Skeletal muscle satellite cell (primary cell): Measurements from ENCODE around the gene RIOK1.

ENCODE experiments used
- H3K27me3 ChIP-seq: 2 replicates; pipeline ENCODE4 v1.7.0; 2013; ENCODE audit warnings: low read length; ENCODE audit not compliant: control insufficient read depth, insufficient read depth
- H3K36me3 ChIP-seq: 2 replicates; pipeline ENCODE4 v1.7.0; 2013; ENCODE audit warnings: mild to moderate bottlenecking, control low read depth, low read length; ENCODE audit not compliant: insufficient read depth
- H3K4me1 ChIP-seq: 2 replicates; pipeline ENCODE4 v1.7.0; 2013; ENCODE audit warnings: low read length; ENCODE audit not compliant: control insufficient read depth, insufficient read depth
- H3K4me2 ChIP-seq: 2 replicates; pipeline ENCODE4 v1.7.0; 2013; ENCODE audit warnings: mild to moderate bottlenecking, low read length
- H3K4me3 ChIP-seq: 2 replicates; pipeline ENCODE4 v1.7.0; 2013; ENCODE audit warnings: low read length
- H3K9ac ChIP-seq: 2 replicates; pipeline ENCODE4 v1.7.0; 2013; ENCODE audit warnings: mild to moderate bottlenecking, low read depth, low read length, moderate library complexity
- H3K9me3 ChIP-seq: replicated peaks from 2 replicates; pipeline ENCODE4 v1.7.0; 2013; ENCODE audit warnings: mild to moderate bottlenecking, control low read depth, low read length

The RIOK1 gene

GRCh38 chr6:7377961-7378360 lies 11.6 kb upstream of the RIOK1 start:
- no peak overlapping the region for H3K4me2 ChIP-seq
- no peaks in the 10 kb centered on the region for H3K9me3 ChIP-seq
- H3K27me3 ChIP-seq, result peaks cover 5% of the 10 kb centered on the region
- no peaks in the 10 kb centered on the region for H3K4me1 ChIP-seq
- no peaks in the 10 kb centered on the region for H3K36me3 ChIP-seq
- H3K4me3 ChIP-seq, result no peak overlapping the region
- no peak overlapping the region for H3K9ac ChIP-seq

- Histone ChIP-seq H3K27me3 (peaks cover 5% of the 10 kb centered on the region), H3K4me3 (no peak overlapping the region), H3K36me3 (no peaks in the 10 kb centered on the region), H3K9me3 (no peaks in the 10 kb centered on the region), H3K9ac (no peak overlapping the region), H3K4me1 (no peaks in the 10 kb centered on the region), H3K4me2 (no peak overlapping the region)
Measured at GRCh38 chr6:7378740-7379139, 10.9 kb upstream of the RIOK1 start.

GRCh38 chr6:7381092-7381491 lies 8.5 kb upstream of the RIOK1 start:
- no peaks in the 10 kb centered on the region for H3K4me1 ChIP-seq
- no peak overlapping the region for H3K4me2 ChIP-seq
- no peaks in the 10 kb centered on the region for H3K9me3 ChIP-seq
- H3K4me3 ChIP-seq, result no peak overlapping the region
- no peaks in the 10 kb centered on the region for H3K36me3 ChIP-seq
- no peak overlapping the region for H3K9ac ChIP-seq
- peaks cover 5% of the 10 kb centered on the region for H3K27me3 ChIP-seq

- peaks cover 9% of the 10 kb centered on the region for H3K36me3 ChIP-seq
- no peaks in the 10 kb centered on the region for H3K27me3 ChIP-seq
- no peaks in the 10 kb centered on the region for H3K9me3 ChIP-seq
- H3K4me3 ChIP-seq, result peak overlapping the region; percentile 91
- peak overlapping the region; percentile 89 for H3K9ac ChIP-seq
- H3K4me2 ChIP-seq, result peak overlapping the region; percentile 92
- peaks cover 15% of the 10 kb centered on the region for H3K4me1 ChIP-seq
Measured at GRCh38 chr6:7389162-7389450, 502 bp upstream of the RIOK1 start.

- H3K4me3 ChIP-seq, result peak overlapping the region; percentile 91
- H3K4me1 ChIP-seq, result peaks cover 15% of the 10 kb centered on the region
- peak overlapping the region; percentile 89 for H3K9ac ChIP-seq
- peaks cover 9% of the 10 kb centered on the region for H3K36me3 ChIP-seq
- peak overlapping the region; percentile 92 for H3K4me2 ChIP-seq
- H3K9me3 ChIP-seq, result no peaks in the 10 kb centered on the region
- no peaks in the 10 kb centered on the region for H3K27me3 ChIP-seq
Measured at GRCh38 chr6:7390226-7390878, 744 bp downstream of the RIOK1 start.

GRCh38 chr6:7391151-7391550 lies 1.5 kb downstream of the RIOK1 start:
- peak overlapping the region; percentile 92 for H3K4me2 ChIP-seq
- H3K27me3 ChIP-seq, result no peaks in the 10 kb centered on the region
- H3K4me1 ChIP-seq, result peaks cover 15% of the 10 kb centered on the region
- no peak overlapping the region for H3K9ac ChIP-seq
- H3K9me3 ChIP-seq, result no peaks in the 10 kb centered on the region
- peaks cover 14% of the 10 kb centered on the region for H3K36me3 ChIP-seq
- H3K4me3 ChIP-seq, result peak overlapping the region; percentile 91

- H3K36me3 ChIP-seq, result peaks cover 18% of the 10 kb centered on the region
- no peaks in the 10 kb centered on the region for H3K27me3 ChIP-seq
- H3K4me2 ChIP-seq, result peak overlapping the region; percentile 20
- no peak overlapping the region for H3K4me3 ChIP-seq
- H3K4me1 ChIP-seq, result peaks cover 15% of the 10 kb centered on the region
- H3K9ac ChIP-seq, result no peak overlapping the region
- H3K9me3 ChIP-seq, result no peaks in the 10 kb centered on the region
Measured at GRCh38 chr6:7392402-7392801, 2.8 kb downstream of the RIOK1 start.

- no peaks in the 10 kb centered on the region for H3K27me3 ChIP-seq
- H3K4me3 ChIP-seq, result no peak overlapping the region
- peaks cover 54% of the 10 kb centered on the region for H3K36me3 ChIP-seq
- H3K9ac ChIP-seq, result peak overlapping the region; percentile 30
- H3K4me1 ChIP-seq, result peaks cover 6% of the 10 kb centered on the region
- no peaks in the 10 kb centered on the region for H3K9me3 ChIP-seq
- peak overlapping the region; percentile 11 for H3K4me2 ChIP-seq
Measured at GRCh38 chr6:7401075-7401474, 11.5 kb downstream of the RIOK1 start.

GRCh38 chr6:7402716-7403115 lies 13.1 kb downstream of the RIOK1 start:
- Histone ChIP-seq H3K36me3 (peaks cover 66% of the 10 kb centered on the region), H3K4me2 (no peak overlapping the region), H3K9ac (no peak overlapping the region), H3K4me1 (peaks cover 6% of the 10 kb centered on the region), H3K27me3 (no peaks in the 10 kb centered on the region), H3K4me3 (no peak overlapping the region), H3K9me3 (no peaks in the 10 kb centered on the region)

GRCh38 chr6:7404546-7404945 lies 14.9 kb downstream of the RIOK1 start:
- Histone ChIP-seq H3K4me2 (no peak overlapping the region), H3K36me3 (peaks cover 61% of the 10 kb centered on the region), H3K27me3 (no peaks in the 10 kb centered on the region), H3K9ac (no peak overlapping the region), H3K4me1 (peaks cover 6% of the 10 kb centered on the region), H3K9me3 (no peaks in the 10 kb centered on the region), H3K4me3 (no peak overlapping the region)

GRCh38 chr6:7406743-7407142 lies 17.1 kb downstream of the RIOK1 start:
- Histone ChIP-seq H3K4me3 (no peak overlapping the region), H3K4me2 (no peak overlapping the region), H3K27me3 (no peaks in the 10 kb centered on the region), H3K9me3 (no peaks in the 10 kb centered on the region), H3K9ac (no peak overlapping the region), H3K36me3 (peaks cover 79% of the 10 kb centered on the region), H3K4me1 (no peaks in the 10 kb centered on the region)

GRCh38 chr6:7409740-7410139 lies 20.1 kb downstream of the RIOK1 start:
- H3K4me2 ChIP-seq, result no peak overlapping the region
- H3K9ac ChIP-seq, result no peak overlapping the region
- no peaks in the 10 kb centered on the region for H3K4me1 ChIP-seq
- no peak overlapping the region for H3K4me3 ChIP-seq
- H3K27me3 ChIP-seq, result no peaks in the 10 kb centered on the region
- no peaks in the 10 kb centered on the region for H3K9me3 ChIP-seq
- peaks cover 66% of the 10 kb centered on the region for H3K36me3 ChIP-seq
